HG03469 (cell line): ENCODE results near the gene NCOA3.
"Not testable (repeated sequence)": the region's sequence is repeated elsewhere in the genome, so short reads cannot be mapped to it uniquely, and the experiment has no call there.

Experiments used
- ATAC-seq: cut with Tn5 transposase; IDR thresholded peaks from one replicate; pipeline ENCODE4 v1.9.1; 2021; ENCODE audit warnings: mild to moderate bottlenecking, moderate library complexity, moderate number of reproducible peaks; ENCODE audit not compliant: unreplicated experiment

NCOA3 gene

GRCh38 chr20:47534405-47534804 is 32.7 kb downstream of the NCOA3 start:
- ATAC-seq: no peak

GRCh38 chr20:47535088-47535487 is 33.4 kb downstream of the NCOA3 start:
- ATAC-seq: no peak

- ATAC-seq: no peak
These were observed 34.3 kb downstream of the NCOA3 start for GRCh38 chr20:47535994-47536393.

GRCh38 chr20:47540443-47541354 is 39.0 kb downstream of the NCOA3 start:
- no peak for ATAC-seq

- ATAC-seq: no peak
These were observed 39.8 kb downstream of the NCOA3 start for GRCh38 chr20:47541355-47541922.

- ATAC-seq: no peak
These were observed 41.3 kb downstream of the NCOA3 start for GRCh38 chr20:47543006-47543431.

GRCh38 chr20:47544240-47544639 is 42.6 kb downstream of the NCOA3 start:
- ATAC-seq: no peak

GRCh38 chr20:47544852-47545251 is 43.2 kb downstream of the NCOA3 start:
- no peak for ATAC-seq

GRCh38 chr20:47545499-47545898 is 43.8 kb downstream of the NCOA3 start:
- ATAC-seq: no peak

GRCh38 chr20:47546184-47547033 is 44.7 kb downstream of the NCOA3 start:
- ATAC-seq: no peak

GRCh38 chr20:47547034-47547387 is 45.3 kb downstream of the NCOA3 start:
- no peak for ATAC-seq

GRCh38 chr20:47549671-47550070 is 48.0 kb downstream of the NCOA3 start:
- ATAC-seq: no peak

- no peak for ATAC-seq
These were observed 49.5 kb downstream of the NCOA3 start for GRCh38 chr20:47551222-47551621.

GRCh38 chr20:47551841-47552240 is 50.2 kb downstream of the NCOA3 start:
- ATAC-seq: no peak

- ATAC-seq: no peak
These were observed 51.3 kb downstream of the NCOA3 start for GRCh38 chr20:47552996-47553395.

GRCh38 chr20:47553594-47554235 is 52.0 kb downstream of the NCOA3 start:
- ATAC-seq: not testable (repeated sequence)

- ATAC-seq: not testable (repeated sequence)
These were observed 52.6 kb downstream of the NCOA3 start for GRCh38 chr20:47554283-47554682.

GRCh38 chr20:47557218-47557617 is 55.5 kb downstream of the NCOA3 start:
- no peak for ATAC-seq

- ATAC-seq: no peak
These were observed 56.1 kb downstream of the NCOA3 start for GRCh38 chr20:47557791-47558190.

- no peak for ATAC-seq
These were observed 56.8 kb downstream of the NCOA3 start for GRCh38 chr20:47558295-47559066.
